Right renal pelvis (tissue), 4 donors: Measurements from ENCODE around the gene TMEM138. TPM values are rescaled to one million over a fixed set of nuclear protein-coding genes. Genes with fewer than 3 reads are reported as not detected.

ENCODE experiments used
- DNase-seq, 4 donors: peaks; one replicate each; pipeline ENCODE4 v3.0.0-alpha.2; 2013; ENCODE audit warnings: low read depth in 4 of 4, low spot score in 3 of 4, missing footprints in 1 of 4
- polyA plus RNA-seq, 4 donors: library from polyadenylated mRNA; unstranded; fragments of 120-200 nt; gene quantifications; one replicate each; pipeline ENCODE4 v1.2.1, GENCODE V29; 2013; ENCODE audit not compliant: insufficient read length in 4 of 4

TMEM138 gene
- polyA plus RNA-seq, 4 donors = 40.1 to 46.2 (median 43.9) TPM

GRCh38 chr11:61403658-61404057 is 41.5 kb downstream of the TMEM138 start:
- DNase-seq = no peak

GRCh38 chr11:61404103-61404502 is 41.9 kb downstream of the TMEM138 start:
- DNase-seq = no peak

- no peak for DNase-seq
Observed at GRCh38 chr11:61404641-61405040, 42.5 kb downstream of the TMEM138 start.

- no peak for DNase-seq
Observed at GRCh38 chr11:61406067-61406466, 43.9 kb downstream of the TMEM138 start.

- no peak for DNase-seq
Observed at GRCh38 chr11:61406991-61407728, 45.0 kb downstream of the TMEM138 start.

- no peak for DNase-seq
Observed at GRCh38 chr11:61411589-61411988, 49.4 kb downstream of the TMEM138 start.

- DNase-seq = no peak
Observed at GRCh38 chr11:61413496-61413895, 51.3 kb downstream of the TMEM138 start.

GRCh38 chr11:61414547-61414946 is 52.4 kb downstream of the TMEM138 start:
- DNase-seq = no peak

GRCh38 chr11:61415381-61415780 is 53.2 kb downstream of the TMEM138 start:
- DNase-seq = no peak

GRCh38 chr11:61416941-61417340 is 54.8 kb downstream of the TMEM138 start:
- no peak for DNase-seq

- DNase-seq = no peak
Observed at GRCh38 chr11:61417670-61418069, 55.5 kb downstream of the TMEM138 start.

GRCh38 chr11:61418136-61418535 is 56.0 kb downstream of the TMEM138 start:
- no peak for DNase-seq

Other genes starting within 250 kb of the TMEM138 start
- 10 to 100 TPM; 18.2 to 21.9 (median 19.3) TPM for gene VPS37C, start 200.9 kb upstream of the TMEM138 start, polyA plus RNA-seq
- under 1 TPM in 3 of 4 donors, not detected in 1; 0.05 to 0.51 (median 0.22) TPM for gene PGA3, start 158.9 kb upstream of the TMEM138 start, polyA plus RNA-seq
- under 1 TPM; 0.19 to 0.87 (median 0.49) TPM for gene PGA4, start 140.0 kb upstream of the TMEM138 start, polyA plus RNA-seq
- gene PGA5, start 121.2 kb upstream of the TMEM138 start, polyA plus RNA-seq = under 1 TPM in 2 of 4 donors, not detected in 2; 0.18 to 0.35 TPM
- gene VWCE, start 67.1 kb upstream of the TMEM138 start, polyA plus RNA-seq = 1 to 10 TPM; 1.9 to 2.6 (median 2.2) TPM
- 100 to 1,000 TPM; 200 to 221 (median 213) TPM for gene DDB1, start 29.3 kb upstream of the TMEM138 start, polyA plus RNA-seq
- gene TKFC, start 29.1 kb upstream of the TMEM138 start, polyA plus RNA-seq = 10 to 100 TPM; 49.4 to 71.4 (median 58.3) TPM
- gene CYB561A3, start 492 bp upstream of the TMEM138 start, polyA plus RNA-seq = 10 to 100 TPM; 24.4 to 30.2 (median 27.9) TPM
- 10 to 100 TPM; 28.7 to 35.9 (median 32.1) TPM for gene TMEM216, start 30.2 kb downstream of the TMEM138 start, polyA plus RNA-seq
- gene CPSF7, start 67.6 kb downstream of the TMEM138 start, polyA plus RNA-seq = 100 to 1,000 TPM in 3 of 4 donors, 10 to 100 TPM in 1; 99.0 to 117 (median 109) TPM
- 10 to 100 TPM; 47.8 to 58.5 (median 50.2) TPM for gene SDHAF2, start 67.8 kb downstream of the TMEM138 start, polyA plus RNA-seq
- gene LRRC10B, start 146.4 kb downstream of the TMEM138 start, polyA plus RNA-seq = 1 to 10 TPM; 1.0 to 5.3 (median 1.4) TPM
- gene SYT7, start 218.7 kb downstream of the TMEM138 start, polyA plus RNA-seq = 1 to 10 TPM; 4.7 to 7.5 (median 5.2) TPM